Mesothelial cell of epicardium (in vitro differentiated cells): ENCODE data around the gene SERGEF. TPM values are rescaled to one million over a fixed set of nuclear protein-coding genes. Genes with fewer than 3 reads are reported as not detected.

Experiments used
- DNase-seq, 2 experiments: peaks; one replicate each; pipeline ENCODE4 v3.0.0; 2021; ENCODE audit warnings: low spot score in 2 of 2; ENCODE audit not compliant: unreplicated experiment in 2 of 2
- H3K27ac Mint-ChIP-seq: 2 replicates; pipeline ENCODE4 v1.8.0; 2021; ENCODE audit warnings: mixed read lengths
- H3K27me3 Mint-ChIP-seq: 2 replicates; pipeline ENCODE4 v1.8.0; 2021; ENCODE audit warnings: low read depth, mixed read lengths
- H3K36me3 Mint-ChIP-seq: 2 replicates; pipeline ENCODE4 v1.8.0; 2021; ENCODE audit warnings: mixed read lengths
- H3K4me1 Mint-ChIP-seq: 2 replicates; pipeline ENCODE4 v1.8.0; 2021; ENCODE audit warnings: mixed read lengths
- H3K4me3 Mint-ChIP-seq: 2 replicates; pipeline ENCODE4 v1.8.0; 2021; ENCODE audit warnings: mild to moderate bottlenecking, moderate library complexity, mixed read lengths
- H3K9me3 Mint-ChIP-seq: 2 replicates; pipeline ENCODE4 v1.8.0; 2021; ENCODE audit warnings: mixed read lengths
- CTCF ChIP-seq: fragments of 200-600 bp; sonication (generic); IDR thresholded peaks from one replicate; pipeline ENCODE4 v1.5.0; 2021; ENCODE audit warnings: antibody characterized with exemption; ENCODE audit not compliant: unreplicated experiment
- total RNA-seq: library from RNA; stranded (reverse); gene quantifications from 3 replicates; pipeline ENCODE4 v1.2.1, GENCODE V29; 2021

Gene SERGEF
- total RNA-seq, 1 donor from 2014 or later: 19.8 TPM

- Mint-ChIP-seq H3K27me3 (no peaks in the 10 kb centered on the region), H3K27ac (no peak overlapping the region), H3K9me3 (no peaks in the 10 kb centered on the region), H3K4me3 (no peak overlapping the region), H3K36me3 (peaks cover 8% of the 10 kb centered on the region), H3K4me1 (no peaks in the 10 kb centered on the region)
- TF ChIP-seq CTCF: no peak
- DNase-seq: no peak
Measured at GRCh38 chr11:17992916-17993315, 19.9 kb downstream of the SERGEF start.

- Mint-ChIP-seq H3K36me3 (peaks cover 10% of the 10 kb centered on the region), H3K4me3 (no peak overlapping the region), H3K27ac (no peak overlapping the region), H3K4me1 (no peaks in the 10 kb centered on the region), H3K9me3 (no peaks in the 10 kb centered on the region), H3K27me3 (no peaks in the 10 kb centered on the region)
- TF ChIP-seq CTCF: peak; percentile 83
- DNase-seq: no peak
Measured at GRCh38 chr11:17991783-17992433, 20.9 kb downstream of the SERGEF start.

- no peak overlapping the region for H3K4me3 Mint-ChIP-seq
- peaks cover 9% of the 10 kb centered on the region for H3K36me3 Mint-ChIP-seq
- no peak overlapping the region for H3K27ac Mint-ChIP-seq
- no peaks in the 10 kb centered on the region for H3K27me3 Mint-ChIP-seq
- DNase-seq: no peak
- H3K4me1 Mint-ChIP-seq: no peaks in the 10 kb centered on the region
- TF ChIP-seq CTCF: no peak
- no peaks in the 10 kb centered on the region for H3K9me3 Mint-ChIP-seq
Measured at GRCh38 chr11:17989306-17989705, 23.5 kb downstream of the SERGEF start.

- H3K9me3 Mint-ChIP-seq: no peaks in the 10 kb centered on the region
- H3K4me1 Mint-ChIP-seq: no peaks in the 10 kb centered on the region
- no peak for DNase-seq
- no peak overlapping the region for H3K27ac Mint-ChIP-seq
- no peaks in the 10 kb centered on the region for H3K27me3 Mint-ChIP-seq
- no peak for TF ChIP-seq CTCF
- H3K36me3 Mint-ChIP-seq: peaks cover 18% of the 10 kb centered on the region
- no peak overlapping the region for H3K4me3 Mint-ChIP-seq
Measured at GRCh38 chr11:17988465-17988864, 24.4 kb downstream of the SERGEF start.

GRCh38 chr11:17987826-17988225, 25.0 kb downstream of the SERGEF start:
- no peak for TF ChIP-seq CTCF
- H3K36me3 Mint-ChIP-seq: peaks cover 18% of the 10 kb centered on the region
- H3K27me3 Mint-ChIP-seq: no peaks in the 10 kb centered on the region
- H3K27ac Mint-ChIP-seq: no peak overlapping the region
- no peaks in the 10 kb centered on the region for H3K9me3 Mint-ChIP-seq
- H3K4me3 Mint-ChIP-seq: no peak overlapping the region
- DNase-seq: no peak
- H3K4me1 Mint-ChIP-seq: no peaks in the 10 kb centered on the region
